ACHN (cell line): ENCODE results near the gene DUSP18.
A peak's percentile ranks its signal among the peaks of the same experiment; 100 is the strongest.
"Not testable (repeated sequence)": the region's sequence is repeated elsewhere in the genome, so short reads cannot be mapped to it uniquely, and the experiment has no call there.

Experiments used
- DNase-seq: peaks from one replicate; pipeline ENCODE4 v3.0.0-alpha.2; 2015
- in situ Hi-C: cut with HindIII; loops from 2 replicates; pipeline ENCODE4 v1.10.0; 2017; ENCODE audit warnings: low sequenced_read_pairs, low pct_ligation_motif_present, low pct_unique_long_range_greater_than_20kb

DUSP18 gene

GRCh38 chr22:30647536-30647935 is 20.1 kb downstream of the DUSP18 start:
- in situ Hi-C loops, result no loop called here
- no peak for DNase-seq

- in situ Hi-C loops, result no loop called here
- no peak for DNase-seq
Measured at GRCh38 chr22:30646518-30647160, 21.0 kb downstream of the DUSP18 start.

GRCh38 chr22:30643055-30643875 is 24.4 kb downstream of the DUSP18 start:
- in situ Hi-C loops, result no loop called here
- DNase-seq, result no peak

GRCh38 chr22:30640839-30641430 is 26.7 kb downstream of the DUSP18 start:
- in situ Hi-C loops, result no loop called here
- no peak for DNase-seq

- in situ Hi-C loops, result no loop called here
- DNase-seq, result no peak
Measured at GRCh38 chr22:30640361-30640760, 27.3 kb downstream of the DUSP18 start.

GRCh38 chr22:30637701-30638114 is 30.0 kb downstream of the DUSP18 start:
- no peak for DNase-seq
- in situ Hi-C loops, result no loop called here

GRCh38 chr22:30636226-30637077 is 31.2 kb downstream of the DUSP18 start:
- no peak for DNase-seq

GRCh38 chr22:30635273-30636225 is 32.1 kb downstream of the DUSP18 start, which contains the start of gene SLC35E4:
TSS of gene SLC35E4 (plus strand) at chr22:30635781. CDS start at chr22:30636451, 670 bp downstream.
- DNase-seq, result peak; percentile 80
- in situ Hi-C loops, result no loop called here

More at GRCh38 chr22:30636226-30637077, 31.2 kb downstream of the DUSP18 start:
- in situ Hi-C loops, result no loop called here

GRCh38 chr22:30634471-30635233 is 33.0 kb downstream of the DUSP18 start:
- peak; percentile 84 for DNase-seq
- in situ Hi-C loops, result no loop called here

GRCh38 chr22:30631469-30631868 is 36.2 kb downstream of the DUSP18 start:
- in situ Hi-C loops, DNase-seq: not testable (repeated sequence)

- in situ Hi-C loops, result no loop called here
- no peak for DNase-seq
Measured at GRCh38 chr22:30628491-30628890, 39.2 kb downstream of the DUSP18 start.

GRCh38 chr22:30627471-30627870 is 40.2 kb downstream of the DUSP18 start:
- in situ Hi-C loops, result no loop called here
- DNase-seq, result no peak

- in situ Hi-C loops, result no loop called here
- no peak for DNase-seq
Measured at GRCh38 chr22:30626413-30626812, 41.3 kb downstream of the DUSP18 start.

GRCh38 chr22:30619909-30620308 is 47.8 kb downstream of the DUSP18 start:
- in situ Hi-C loops, DNase-seq: not testable (repeated sequence)

GRCh38 chr22:30617819-30618218 is 49.9 kb downstream of the DUSP18 start:
- in situ Hi-C loops, result no loop called here
- DNase-seq, result no peak

- no peak for DNase-seq
- in situ Hi-C loops, result no loop called here
Measured at GRCh38 chr22:30615543-30615954, 52.1 kb downstream of the DUSP18 start.

- no peak for DNase-seq
- in situ Hi-C loops, result no loop called here
Measured at GRCh38 chr22:30614879-30615278, 52.8 kb downstream of the DUSP18 start.
